HEK293 (cell line): ENCODE measurements around the gene PFN3.

Experiments
- ATF2 ChIP-seq: fragments of 450-650 bp; formaldehyde crosslinking; IDR thresholded peaks from 2 replicates; pipeline ENCODE4 v1.5.1; 2016; ENCODE audit warnings: missing biosample characterization, missing genetic modification characterization, low read depth
- BCL11A ChIP-seq: fragments of 450-650 bp; formaldehyde crosslinking; IDR thresholded peaks from 2 replicates; pipeline ENCODE4 v1.5.1; 2016; ENCODE audit warnings: low read depth, missing biosample characterization, missing genetic modification characterization
- EGR2 ChIP-seq: fragments of 450-650 bp; formaldehyde crosslinking; IDR thresholded peaks from 2 replicates; pipeline ENCODE4 v1.5.1; 2016; ENCODE audit warnings: low read depth, missing biosample characterization, missing genetic modification characterization
- GLIS2 ChIP-seq: fragments of 450-650 bp; formaldehyde crosslinking; IDR thresholded peaks from 2 replicates; pipeline ENCODE4 v1.5.1; 2016; ENCODE audit warnings: missing biosample characterization, missing genetic modification characterization
- REST ChIP-seq: fragments of 450-650 bp; formaldehyde crosslinking; IDR thresholded peaks from 2 replicates; pipeline ENCODE4 v1.5.1; 2016; ENCODE audit warnings: missing biosample characterization, missing genetic modification characterization
- SP2 ChIP-seq: fragments of 450-650 bp; formaldehyde crosslinking; IDR thresholded peaks from 2 replicates; pipeline ENCODE4 v1.5.1; 2016; ENCODE audit warnings: missing biosample characterization, missing genetic modification characterization
- SP7 ChIP-seq: fragments of 450-650 bp; formaldehyde crosslinking; IDR thresholded peaks from 2 replicates; pipeline ENCODE4 v1.5.1; 2016; ENCODE audit warnings: missing biosample characterization, missing genetic modification characterization
- WT1 ChIP-seq: fragments of 450-650 bp; formaldehyde crosslinking; IDR thresholded peaks from 2 replicates; pipeline ENCODE4 v1.5.1; 2016; ENCODE audit warnings: missing biosample characterization, missing genetic modification characterization
- ZBTB11 ChIP-seq: fragments of 450-650 bp; formaldehyde crosslinking; conservative IDR thresholded peaks from 2 replicates; pipeline ENCODE4 v1.5.1; 2016; ENCODE audit warnings: low read depth, missing biosample characterization, missing genetic modification characterization
- ZBTB48 ChIP-seq: fragments of 450-650 bp; formaldehyde crosslinking; IDR thresholded peaks from 2 replicates; pipeline ENCODE4 v1.5.1; 2016; ENCODE audit warnings: missing biosample characterization, missing genetic modification characterization
- ZEB2 ChIP-seq: fragments of 450-650 bp; formaldehyde crosslinking; IDR thresholded peaks from 2 replicates; pipeline ENCODE4 v1.5.1; 2016; ENCODE audit warnings: missing biosample characterization, missing genetic modification characterization
- ZFP41 ChIP-seq: fragments of 450-650 bp; formaldehyde crosslinking; IDR thresholded peaks from 2 replicates; pipeline ENCODE4 v1.5.1; 2016; ENCODE audit warnings: missing biosample characterization, missing genetic modification characterization, borderline replicate concordance
- ZNF121 ChIP-seq: fragments of 450-650 bp; formaldehyde crosslinking; IDR thresholded peaks from 2 replicates; pipeline ENCODE4 v1.5.1; 2016; ENCODE audit warnings: missing biosample characterization, missing genetic modification characterization
- ZNF146 ChIP-seq: fragments of 450-650 bp; formaldehyde crosslinking; IDR thresholded peaks from 2 replicates; pipeline ENCODE4 v1.5.1; 2016; ENCODE audit warnings: missing biosample characterization, missing genetic modification characterization
- ZNF324 ChIP-seq: fragments of 450-650 bp; formaldehyde crosslinking; IDR thresholded peaks from 2 replicates; pipeline ENCODE4 v1.5.1; 2016; ENCODE audit warnings: missing biosample characterization, missing genetic modification characterization
- ZNF366 ChIP-seq: fragments of 450-650 bp; formaldehyde crosslinking; conservative IDR thresholded peaks from 2 replicates; pipeline ENCODE4 v1.5.1; 2016; ENCODE audit warnings: missing biosample characterization, missing genetic modification characterization
- ZNF391 ChIP-seq: fragments of 450-650 bp; formaldehyde crosslinking; IDR thresholded peaks from 2 replicates; pipeline ENCODE4 v1.5.1; 2016; ENCODE audit warnings: low read depth, missing biosample characterization, missing genetic modification characterization, borderline replicate concordance
- ZNF423 ChIP-seq: fragments of 450-650 bp; formaldehyde crosslinking; IDR thresholded peaks from 2 replicates; pipeline ENCODE4 v1.5.1; 2016; ENCODE audit warnings: missing biosample characterization, missing genetic modification characterization
- ZNF449 ChIP-seq: fragments of 450-650 bp; formaldehyde crosslinking; IDR thresholded peaks from 2 replicates; pipeline ENCODE4 v1.5.1; 2017; ENCODE audit warnings: missing biosample characterization, mild to moderate bottlenecking, missing genetic modification characterization, moderate library complexity
- ZNF623 ChIP-seq: fragments of 450-650 bp; formaldehyde crosslinking; IDR thresholded peaks from 2 replicates; pipeline ENCODE4 v1.5.1; 2016; ENCODE audit warnings: missing biosample characterization, missing genetic modification characterization
- ZNF677 ChIP-seq: fragments of 450-650 bp; IDR thresholded peaks from 2 replicates; pipeline ENCODE4 v1.5.0; 2018; ENCODE audit warnings: missing biosample characterization, mild to moderate bottlenecking, missing genetic modification characterization, moderate library complexity
- ZNF777 ChIP-seq: fragments of 450-650 bp; formaldehyde crosslinking; IDR thresholded peaks from 2 replicates; pipeline ENCODE4 v1.5.1; 2017; ENCODE audit warnings: missing biosample characterization, missing genetic modification characterization, borderline replicate concordance
- TF ChIP-seq, protein P1 (sequence below): fragments of 450-650 bp; formaldehyde crosslinking; IDR thresholded peaks from 2 replicates; pipeline ENCODE4 v1.5.1; 2016; ENCODE audit warnings: missing biosample characterization, missing genetic modification characterization
- TF ChIP-seq, protein P2 (sequence below): fragments of 450-650 bp; formaldehyde crosslinking; IDR thresholded peaks from 2 replicates; pipeline ENCODE4; 2016; ENCODE audit warnings: missing biosample characterization, missing genetic modification characterization

Gene PFN3

DNA sequence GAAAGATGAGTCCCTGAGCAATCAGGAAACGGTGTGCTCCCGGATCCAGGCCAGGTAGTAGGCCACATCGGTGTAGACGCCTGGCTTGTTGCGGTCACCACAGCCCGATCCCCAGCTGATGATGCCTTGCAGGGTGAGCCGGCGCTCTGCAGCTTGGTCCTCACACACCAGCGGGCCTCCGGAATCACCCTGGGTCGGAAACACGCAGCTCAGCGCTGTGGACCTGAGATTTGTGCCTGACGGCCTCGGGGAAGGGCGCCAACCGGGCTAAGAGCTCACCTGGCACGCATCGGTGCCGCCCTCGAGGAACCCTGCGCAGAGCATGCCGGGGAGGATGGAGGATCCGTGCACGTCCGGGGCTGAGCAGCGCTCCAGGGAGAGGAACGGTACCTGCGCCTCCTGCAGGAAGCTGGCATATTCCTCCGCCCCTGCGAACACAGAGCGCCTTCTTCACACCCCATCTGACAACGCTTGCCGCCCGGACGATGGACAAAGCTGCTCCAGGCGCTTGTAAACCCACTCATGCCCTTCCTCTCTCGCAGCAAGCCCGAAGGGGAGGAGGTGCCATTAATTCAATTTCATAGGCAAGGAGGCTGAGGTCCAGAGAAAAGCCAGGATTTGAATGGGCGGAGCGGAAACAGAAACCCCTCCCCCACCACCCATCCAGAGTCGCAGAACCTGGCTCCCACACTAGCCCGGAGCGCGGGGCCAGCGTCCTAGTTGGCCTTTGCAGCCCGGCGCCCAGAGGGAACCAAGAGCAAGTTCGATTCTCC is 2.0 kb upstream of the PFN3 start (continued):
- TF ChIP-seq ZBTB11 (tag by site-specific recombination) (peak; percentile 95), BCL11A (tag by site-specific recombination) (0 out of 2 replicates have a peak, but pooled peaks have one; percentile 72), ZEB2 (peak; percentile 89), ZNF146 (tag by site-specific recombination) (no peak), EGR2 (tag by site-specific recombination) (peak; percentile 60), ZNF423 (no peak), ZNF449 (tag by site-specific recombination) (peak; percentile 63; the same call in 1 of the 2 replicates), GLIS2 (tag by site-specific recombination) (peak; percentile 22; the same call in 1 of the 2 replicates), ZNF324 (tag by site-specific recombination) (0 out of 2 replicates have a peak, but pooled peaks have one; percentile 43), ZNF366 (tag by site-specific recombination) (peak; percentile 76), ZFP41 (tag by site-specific recombination) (no peak), SP7 (tag by site-specific recombination) (peak; percentile 69), SP2 (tag by site-specific recombination) (peak; percentile 78), ZNF677 (tag by site-specific recombination) (no peak), ZNF121 (0 out of 2 replicates have a peak, but pooled peaks have one; percentile 8), ZNF391 (tag by site-specific recombination) (peak; percentile 52; the same call in 1 of the 2 replicates), ZNF623 (no peak), ZBTB48 (tag by site-specific recombination) (peak; percentile 90), REST (no peak), ZNF777 (tag by site-specific recombination) (peak; percentile 92), ATF2 (tag by site-specific recombination) (no peak), WT1 (tag by site-specific recombination) (peak; percentile 52; the same call in 1 of the 2 replicates)
- TF ChIP-seq, protein P1, sequence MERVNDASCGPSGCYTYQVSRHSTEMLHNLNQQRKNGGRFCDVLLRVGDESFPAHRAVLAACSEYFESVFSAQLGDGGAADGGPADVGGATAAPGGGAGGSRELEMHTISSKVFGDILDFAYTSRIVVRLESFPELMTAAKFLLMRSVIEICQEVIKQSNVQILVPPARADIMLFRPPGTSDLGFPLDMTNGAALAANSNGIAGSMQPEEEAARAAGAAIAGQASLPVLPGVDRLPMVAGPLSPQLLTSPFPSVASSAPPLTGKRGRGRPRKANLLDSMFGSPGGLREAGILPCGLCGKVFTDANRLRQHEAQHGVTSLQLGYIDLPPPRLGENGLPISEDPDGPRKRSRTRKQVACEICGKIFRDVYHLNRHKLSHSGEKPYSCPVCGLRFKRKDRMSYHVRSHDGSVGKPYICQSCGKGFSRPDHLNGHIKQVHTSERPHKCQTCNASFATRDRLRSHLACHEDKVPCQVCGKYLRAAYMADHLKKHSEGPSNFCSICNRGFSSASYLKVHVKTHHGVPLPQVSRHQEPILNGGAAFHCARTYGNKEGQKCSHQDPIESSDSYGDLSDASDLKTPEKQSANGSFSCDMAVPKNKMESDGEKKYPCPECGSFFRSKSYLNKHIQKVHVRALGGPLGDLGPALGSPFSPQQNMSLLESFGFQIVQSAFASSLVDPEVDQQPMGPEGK, result peak; percentile 72
- TF ChIP-seq, protein P2, sequence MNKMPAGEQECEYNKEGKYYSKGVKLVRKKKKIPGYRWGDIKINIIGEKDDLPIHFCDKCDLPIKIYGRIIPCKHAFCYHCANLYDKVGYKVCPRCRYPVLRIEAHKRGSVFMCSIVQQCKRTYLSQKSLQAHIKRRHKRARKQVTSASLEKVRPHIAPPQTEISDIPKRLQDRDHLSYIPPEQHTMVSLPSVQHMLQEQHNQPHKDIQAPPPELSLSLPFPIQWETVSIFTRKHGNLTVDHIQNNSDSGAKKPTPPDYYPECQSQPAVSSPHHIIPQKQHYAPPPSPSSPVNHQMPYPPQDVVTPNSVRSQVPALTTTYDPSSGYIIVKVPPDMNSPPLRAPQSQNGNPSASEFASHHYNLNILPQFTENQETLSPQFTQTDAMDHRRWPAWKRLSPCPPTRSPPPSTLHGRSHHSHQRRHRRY, result no peak
